PC-3 (cell line): ENCODE data around the gene CAV1.

Experiments used
- EZH2 ChIP-seq: fragments of 300-600 bp; sonication (generic); IDR thresholded peaks from one replicate; pipeline ENCODE4 v1.6.1; 2017; ENCODE audit warnings: antibody characterized with exemption, mild to moderate bottlenecking, low read length; ENCODE audit not compliant: unreplicated experiment
- TF ChIP-seq, protein P1 (sequence below): fragments of 300-600 bp; sonication (generic); conservative IDR thresholded peaks from 2 replicates; pipeline ENCODE4 v1.5.1; 2017; ENCODE audit warnings: antibody characterized with exemption, low read depth, mild to moderate bottlenecking, low read length

DNA sequence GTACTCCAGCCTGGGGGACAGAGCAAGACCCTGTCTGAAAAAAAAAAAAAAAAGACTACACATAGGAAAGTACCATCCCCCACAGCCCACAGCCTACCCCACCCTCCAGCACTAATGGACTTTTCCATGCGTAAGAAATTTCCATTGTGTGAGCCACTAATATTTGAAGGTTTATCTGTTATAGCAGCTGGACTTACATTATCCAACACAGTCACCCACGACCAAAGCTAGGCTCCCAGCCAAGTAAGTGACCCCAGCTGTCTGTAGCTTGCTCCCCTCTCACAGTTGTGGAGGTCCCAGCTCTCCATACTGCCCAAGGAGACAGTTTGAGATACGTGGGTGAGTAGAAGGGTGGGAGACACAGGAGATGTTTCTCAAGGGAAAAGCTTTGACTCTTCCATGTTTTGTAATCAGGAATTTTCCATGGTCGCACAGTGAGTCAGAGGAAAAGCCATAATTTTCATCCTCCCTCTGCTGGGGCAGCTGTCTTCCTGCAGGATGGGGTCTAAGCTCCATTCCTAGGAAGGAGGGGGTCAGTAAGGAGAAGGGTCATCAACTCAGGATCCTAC is 57.4 kb downstream of the CAV1 start:
- TF ChIP-seq, protein P1, sequence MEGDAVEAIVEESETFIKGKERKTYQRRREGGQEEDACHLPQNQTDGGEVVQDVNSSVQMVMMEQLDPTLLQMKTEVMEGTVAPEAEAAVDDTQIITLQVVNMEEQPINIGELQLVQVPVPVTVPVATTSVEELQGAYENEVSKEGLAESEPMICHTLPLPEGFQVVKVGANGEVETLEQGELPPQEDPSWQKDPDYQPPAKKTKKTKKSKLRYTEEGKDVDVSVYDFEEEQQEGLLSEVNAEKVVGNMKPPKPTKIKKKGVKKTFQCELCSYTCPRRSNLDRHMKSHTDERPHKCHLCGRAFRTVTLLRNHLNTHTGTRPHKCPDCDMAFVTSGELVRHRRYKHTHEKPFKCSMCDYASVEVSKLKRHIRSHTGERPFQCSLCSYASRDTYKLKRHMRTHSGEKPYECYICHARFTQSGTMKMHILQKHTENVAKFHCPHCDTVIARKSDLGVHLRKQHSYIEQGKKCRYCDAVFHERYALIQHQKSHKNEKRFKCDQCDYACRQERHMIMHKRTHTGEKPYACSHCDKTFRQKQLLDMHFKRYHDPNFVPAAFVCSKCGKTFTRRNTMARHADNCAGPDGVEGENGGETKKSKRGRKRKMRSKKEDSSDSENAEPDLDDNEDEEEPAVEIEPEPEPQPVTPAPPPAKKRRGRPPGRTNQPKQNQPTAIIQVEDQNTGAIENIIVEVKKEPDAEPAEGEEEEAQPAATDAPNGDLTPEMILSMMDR, result no peak; the same call in 1 of the 2 replicates
- no peak for TF ChIP-seq EZH2
